ENCODE results near the gene CELF6. TPM values are rescaled to one million over a fixed set of nuclear protein-coding genes. Genes with fewer than 3 reads are reported as not detected.

CELF6 gene
- total RNA-seq, 3 donors from 2014 or later (not counting 1 experiment from before 2014, with no cell fraction given), result 2.6 to 3.2 (median 2.8) TPM

DNA sequence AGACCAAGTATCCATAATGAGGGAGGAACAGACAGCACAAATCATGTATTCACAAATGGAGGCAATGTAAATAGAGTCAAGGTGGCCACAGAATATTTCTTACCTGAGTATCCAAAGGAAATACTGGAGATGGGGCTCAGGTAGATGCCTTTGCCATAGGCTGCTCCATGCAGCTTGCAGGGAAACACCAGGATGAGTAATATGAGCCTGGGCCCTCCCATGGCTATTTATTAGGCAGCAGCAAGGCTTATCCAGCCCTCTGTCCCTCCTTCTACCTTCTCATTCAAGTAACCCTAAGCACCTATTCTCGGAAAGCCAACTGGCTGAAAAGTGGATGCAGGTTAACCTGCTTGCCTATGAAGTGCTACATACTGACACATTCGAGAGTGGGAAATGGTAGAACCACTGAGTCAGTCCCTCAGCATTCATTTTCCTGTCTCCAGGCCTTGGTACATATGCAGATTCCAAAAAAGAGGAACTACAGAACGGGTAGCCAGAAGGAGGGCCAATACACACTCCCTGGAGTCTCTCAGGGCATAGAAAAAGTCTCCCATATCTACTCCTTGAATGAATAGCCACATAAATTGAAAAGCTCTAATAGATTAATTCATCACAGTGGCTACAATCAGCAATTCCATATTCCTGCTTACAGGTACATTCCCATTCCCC lies 70.7 kb downstream of the CELF6 start:
- no peaks in the 10 kb centered on the region for H3K4me1 Mint-ChIP-seq
- Histone ChIP-seq H3K9me3 (ENCODE audit: control insufficient read depth, insufficient read depth, low read length) (no peaks in the 10 kb centered on the region), H3K36me3 (ENCODE audit: control insufficient read depth, insufficient read depth, low read length) (peaks cover 58% of the 10 kb centered on the region), H3K27me3 (ENCODE audit: control insufficient read depth, insufficient read depth, low read length) (no peaks in the 10 kb centered on the region), H3K4me3 (ENCODE audit: low read length) (no peak overlapping the region), H3K4me1 (ENCODE audit: control insufficient read depth, insufficient read depth, low read length) (no peaks in the 10 kb centered on the region), H3K27ac (ENCODE audit: low read length) (no peak overlapping the region)
- no peaks in the 10 kb centered on the region for H3K27me3 Mint-ChIP-seq (ENCODE audit: low read depth in 2 of 2)
- H3K36me3 Mint-ChIP-seq, result peaks cover 24% of the 10 kb centered on the region
- WGBS (ENCODE audit: insufficient coverage), result 63% methylated on average over 3 of the region's 3 CpGs
- no peaks in the 10 kb centered on the region for H3K9me3 Mint-ChIP-seq
- ATAC-seq (no peak), DNase-seq (no peak)
- no peak overlapping the region for H3K27ac Mint-ChIP-seq
- intact Hi-C loops (cut with micrococcal nuclease), result no loop called here
- H3K4me3 Mint-ChIP-seq, result no peak overlapping the region
- TF ChIP-seq, protein P1, sequence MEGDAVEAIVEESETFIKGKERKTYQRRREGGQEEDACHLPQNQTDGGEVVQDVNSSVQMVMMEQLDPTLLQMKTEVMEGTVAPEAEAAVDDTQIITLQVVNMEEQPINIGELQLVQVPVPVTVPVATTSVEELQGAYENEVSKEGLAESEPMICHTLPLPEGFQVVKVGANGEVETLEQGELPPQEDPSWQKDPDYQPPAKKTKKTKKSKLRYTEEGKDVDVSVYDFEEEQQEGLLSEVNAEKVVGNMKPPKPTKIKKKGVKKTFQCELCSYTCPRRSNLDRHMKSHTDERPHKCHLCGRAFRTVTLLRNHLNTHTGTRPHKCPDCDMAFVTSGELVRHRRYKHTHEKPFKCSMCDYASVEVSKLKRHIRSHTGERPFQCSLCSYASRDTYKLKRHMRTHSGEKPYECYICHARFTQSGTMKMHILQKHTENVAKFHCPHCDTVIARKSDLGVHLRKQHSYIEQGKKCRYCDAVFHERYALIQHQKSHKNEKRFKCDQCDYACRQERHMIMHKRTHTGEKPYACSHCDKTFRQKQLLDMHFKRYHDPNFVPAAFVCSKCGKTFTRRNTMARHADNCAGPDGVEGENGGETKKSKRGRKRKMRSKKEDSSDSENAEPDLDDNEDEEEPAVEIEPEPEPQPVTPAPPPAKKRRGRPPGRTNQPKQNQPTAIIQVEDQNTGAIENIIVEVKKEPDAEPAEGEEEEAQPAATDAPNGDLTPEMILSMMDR (IDR thresholded peaks at IDR 0.05), result no peak

GRCh38 chr15:72248514-72248913 lies 71.4 kb downstream of the CELF6 start:
- peaks cover 55% of the 10 kb centered on the region for H3K36me3 ChIP-seq (ENCODE audit: control insufficient read depth, insufficient read depth, low read length)
- intact Hi-C loops (cut with micrococcal nuclease), result no loop called here
- TF ChIP-seq, protein P1 (IDR thresholded peaks at IDR 0.05), result no peak
- Mint-ChIP-seq H3K36me3 (peaks cover 24% of the 10 kb centered on the region), H3K27ac (no peak overlapping the region), H3K4me3 (no peak overlapping the region), H3K9me3 (no peaks in the 10 kb centered on the region), H3K4me1 (no peaks in the 10 kb centered on the region), H3K27me3 (ENCODE audit: low read depth in 2 of 2) (no peaks in the 10 kb centered on the region)
- no peak overlapping the region for H3K27ac ChIP-seq (ENCODE audit: low read length)
- ATAC-seq, result no peak
- no peaks in the 10 kb centered on the region for H3K9me3 ChIP-seq (ENCODE audit: control insufficient read depth, insufficient read depth, low read length)
- WGBS (ENCODE audit: insufficient coverage), result 100% methylated on average over 1 of the region's 1 CpG
- H3K4me1 ChIP-seq (ENCODE audit: control insufficient read depth, insufficient read depth, low read length), result no peaks in the 10 kb centered on the region
- no peak overlapping the region for H3K4me3 ChIP-seq (ENCODE audit: low read length)
- H3K27me3 ChIP-seq (ENCODE audit: control insufficient read depth, insufficient read depth, low read length), result no peaks in the 10 kb centered on the region
- DNase-seq, result no peak

DNA sequence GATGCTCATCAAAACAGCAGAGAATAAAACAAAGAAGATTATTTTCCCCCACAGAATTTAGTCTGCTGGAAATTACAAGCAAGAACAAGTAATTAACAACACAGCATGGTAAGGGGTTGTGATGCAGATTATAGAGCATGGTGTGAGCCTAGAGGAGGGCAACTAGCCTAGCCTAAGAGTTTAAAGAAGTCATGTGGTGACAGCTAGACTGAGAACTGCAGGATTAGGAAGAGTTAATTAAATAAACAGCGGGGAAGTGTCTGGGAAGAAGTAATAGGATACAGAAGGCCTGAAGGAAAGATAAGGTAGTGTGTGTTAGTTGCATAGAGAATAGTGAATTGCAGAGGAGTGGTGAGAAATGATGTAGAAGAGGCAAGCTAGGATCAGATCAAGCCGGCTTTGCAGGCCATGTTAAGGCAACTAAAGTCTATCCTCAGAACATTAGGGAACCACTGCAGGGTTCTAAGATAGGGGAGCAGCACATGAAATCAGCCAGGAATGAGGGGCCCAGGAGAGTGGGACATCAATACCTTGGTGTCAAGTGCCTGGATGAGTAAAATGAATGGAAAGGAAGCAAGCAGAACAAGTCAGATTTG lies 77.1 kb downstream of the CELF6 start:
- Mint-ChIP-seq H3K4me3 (no peak overlapping the region), H3K36me3 (no peaks in the 10 kb centered on the region), H3K9me3 (no peaks in the 10 kb centered on the region), H3K27ac (no peak overlapping the region), H3K4me1 (peaks cover 0 to under 1% of the 10 kb centered on the region in 2 donors), H3K27me3 (ENCODE audit: low read depth in 2 of 2) (no peaks in the 10 kb centered on the region)
- Histone ChIP-seq H3K27me3 (ENCODE audit: control insufficient read depth, insufficient read depth, low read length) (no peaks in the 10 kb centered on the region), H3K4me1 (ENCODE audit: control insufficient read depth, insufficient read depth, low read length) (no peaks in the 10 kb centered on the region), H3K9me3 (ENCODE audit: control insufficient read depth, insufficient read depth, low read length) (no peaks in the 10 kb centered on the region), H3K4me3 (ENCODE audit: low read length) (no peak overlapping the region), H3K36me3 (ENCODE audit: control insufficient read depth, insufficient read depth, low read length) (peaks cover 30% of the 10 kb centered on the region), H3K27ac (ENCODE audit: low read length) (no peak overlapping the region)
- ATAC-seq (no peak), DNase-seq (no peak)
- WGBS (ENCODE audit: insufficient coverage), result 95% methylated on average over 2 of the region's 2 CpGs
- intact Hi-C loops (cut with micrococcal nuclease), result no loop called here
- TF ChIP-seq, protein P1 (IDR thresholded peaks at IDR 0.05), result no peak
